ENCODE results near the gene LY6G5B. TPM values are rescaled to one million over a fixed set of nuclear protein-coding genes. Genes with fewer than 3 reads are reported as not detected.

The LY6G5B gene
- total RNA-seq, 2 experiments from 2014 or later = 16.7 to 17.2 TPM

DNA sequence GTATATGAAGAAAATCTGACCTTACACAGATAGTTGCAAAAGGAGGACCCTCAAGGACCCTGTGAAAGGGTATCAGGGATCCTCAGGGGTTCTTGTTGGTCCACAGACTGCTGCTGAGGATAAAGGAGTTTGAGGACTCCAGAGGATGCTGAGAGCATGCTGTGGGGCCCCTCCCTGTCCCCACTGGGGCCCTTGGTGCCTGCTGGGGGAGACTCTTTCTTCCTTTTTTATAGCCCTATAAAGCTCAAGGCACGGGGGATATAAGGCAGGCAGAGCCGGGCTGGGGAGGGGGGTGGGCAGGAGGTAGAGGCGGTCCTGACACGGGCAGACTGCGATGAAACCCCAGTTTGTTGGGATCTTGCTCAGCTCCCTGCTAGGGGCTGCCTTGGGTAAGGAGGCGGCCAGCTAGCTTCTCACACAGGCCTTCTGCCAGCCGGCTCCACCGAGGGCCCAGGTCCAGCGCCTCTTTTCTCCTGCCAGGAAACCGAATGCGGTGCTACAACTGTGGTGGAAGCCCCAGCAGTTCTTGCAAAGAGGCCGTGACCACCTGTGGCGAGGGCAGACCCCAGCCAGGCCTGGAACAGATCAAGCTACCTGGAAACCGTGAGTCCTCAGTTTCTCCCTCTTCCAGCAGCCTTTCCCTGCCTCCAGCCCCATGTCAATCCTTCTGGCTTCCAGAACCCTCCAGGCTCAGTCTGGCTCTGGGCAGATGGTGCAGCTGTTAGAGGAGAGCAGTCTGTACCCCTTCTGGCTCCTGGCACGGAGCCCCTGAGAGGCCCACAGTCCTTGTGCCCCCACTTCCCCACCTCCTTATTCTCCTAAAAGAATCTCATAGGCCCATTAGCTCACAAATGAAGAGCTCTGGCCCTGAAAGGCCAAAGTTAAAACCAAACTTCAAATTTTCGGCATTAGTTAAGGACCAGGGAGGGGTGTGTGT is 45.5 kb downstream of the LY6G5B start, which contains the start of gene LY6G6D:
TSS of gene LY6G6D (plus strand) at position 327 of the 937 bp plus-strand sequence. CDS start at position 335, 8 bp downstream.
- no peak for DNase-seq
- POLR2A ChIA-PET = interaction anchor here (1.2 to 1.7 kb wide), 5 partner anchors 13 to 25 kb away, joined by 3 to 7 read pairs (median 3); no protein-coding TSS in a partner anchor
- Mint-ChIP-seq H3K27me3 (peaks cover 13% of the 10 kb centered on the region), H3K27ac (no peak within 1 kb of the TSS), H3K9me3 (no peaks in the 10 kb centered on the region), H3K4me1 (peaks cover 24% of the 10 kb centered on the region), H3K4me3 (no peak within 1 kb of the TSS), H3K36me3 (ENCODE audit: low read depth) (no peaks in the 10 kb centered on the region)
- CTCF ChIA-PET = interaction anchor here (1.0 kb wide), 2 partner anchors 8 to 13 kb away, joined by 3 read pairs; partner anchors contain the start of gene MPIG6B

DNA sequence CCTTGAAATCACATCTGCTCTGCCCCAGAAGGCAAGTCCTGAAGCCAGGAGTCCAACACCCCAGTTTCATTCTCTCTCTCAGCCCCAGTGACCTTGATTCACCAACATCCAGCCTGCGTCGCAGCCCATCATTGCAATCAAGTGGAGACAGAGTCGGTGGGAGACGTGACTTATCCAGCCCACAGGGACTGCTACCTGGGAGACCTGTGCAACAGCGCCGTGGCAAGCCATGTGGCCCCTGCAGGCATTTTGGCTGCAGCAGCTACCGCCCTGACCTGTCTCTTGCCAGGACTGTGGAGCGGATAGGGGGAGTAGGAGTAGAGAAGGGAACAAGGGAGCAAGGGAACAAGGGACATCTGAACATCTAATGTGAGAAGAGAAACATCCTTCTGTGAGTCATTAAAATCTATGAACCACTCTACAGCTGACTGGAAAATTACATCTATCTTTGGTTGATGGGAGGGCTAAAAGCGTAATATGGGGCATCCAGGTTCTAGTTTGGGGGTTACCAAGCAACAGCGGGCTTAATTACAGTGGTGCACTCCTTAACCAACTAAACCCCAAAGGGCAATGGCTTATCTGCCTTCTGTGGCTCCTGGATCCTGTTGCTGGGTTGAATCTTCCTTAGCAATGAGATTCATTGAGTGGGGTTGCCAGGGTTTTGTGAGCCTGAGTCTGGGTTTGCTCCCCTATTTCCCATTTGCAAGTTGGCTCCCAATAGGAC is 47.9 kb downstream of the LY6G5B start:
- no peaks in the 10 kb centered on the region for H3K9me3 Mint-ChIP-seq
- no peak overlapping the region for H3K27ac Mint-ChIP-seq
- H3K27me3 Mint-ChIP-seq = peaks cover 15% of the 10 kb centered on the region
- no peak overlapping the region for H3K4me3 Mint-ChIP-seq
- H3K36me3 Mint-ChIP-seq (ENCODE audit: low read depth) = no peaks in the 10 kb centered on the region
- peaks cover under 1% of the 10 kb centered on the region for H3K4me1 Mint-ChIP-seq
- POLR2A ChIA-PET = no interaction called here
- CTCF ChIA-PET = no interaction called here
- no peak for DNase-seq

DNA sequence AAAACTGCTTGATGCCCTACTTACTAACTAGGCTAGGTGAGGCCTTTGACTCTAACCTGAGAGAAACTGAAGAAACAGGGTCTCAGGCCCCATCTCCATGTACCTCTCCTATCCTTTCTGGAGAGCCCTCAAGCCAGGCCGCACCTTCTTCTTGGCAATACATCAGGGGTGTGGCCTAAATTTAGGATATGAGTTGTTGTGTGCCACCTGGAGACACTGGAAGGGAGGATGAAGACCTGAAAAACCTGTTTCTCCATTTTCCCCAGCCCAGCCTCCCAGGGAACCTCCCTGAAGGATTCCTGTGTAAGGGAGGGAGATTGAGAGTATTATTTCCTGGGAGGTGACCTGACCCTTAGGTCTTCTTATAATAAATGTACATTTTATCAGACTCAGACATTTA is 48.5 kb downstream of the LY6G5B start:
- Mint-ChIP-seq H3K9me3 (no peaks in the 10 kb centered on the region), H3K4me1 (peaks cover under 1% of the 10 kb centered on the region), H3K4me3 (no peak overlapping the region), H3K27ac (no peak overlapping the region), H3K27me3 (peaks cover 11% of the 10 kb centered on the region), H3K36me3 (ENCODE audit: low read depth) (no peaks in the 10 kb centered on the region)
- ChIA-PET CTCF (no interaction called here), POLR2A (no interaction called here)
- no peak for DNase-seq

DNA sequence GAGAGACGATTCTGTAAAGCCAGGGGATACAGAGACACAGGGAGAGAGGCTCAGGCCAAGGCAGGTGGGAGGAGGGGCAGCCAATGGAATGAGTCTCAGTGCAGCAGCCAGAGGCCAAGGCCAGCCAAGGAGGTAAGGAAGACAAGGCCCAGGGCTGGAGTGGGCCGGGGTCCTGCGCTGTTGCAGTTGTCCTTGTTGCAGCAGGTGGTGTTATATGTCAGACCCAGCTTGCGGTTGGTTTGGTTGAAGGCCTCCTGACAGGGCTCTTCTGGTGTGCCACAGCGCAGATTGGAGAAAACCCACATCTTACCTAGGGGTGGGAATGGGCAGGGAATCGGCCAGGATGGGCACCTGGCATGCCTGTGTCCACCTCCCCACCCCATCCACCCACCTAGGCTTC is 49.2 kb downstream of the LY6G5B start:
- no peak overlapping the region for H3K27ac Mint-ChIP-seq
- H3K4me3 Mint-ChIP-seq = no peak overlapping the region
- DNase-seq = no peak
- no peaks in the 10 kb centered on the region for H3K9me3 Mint-ChIP-seq
- POLR2A ChIA-PET = no interaction called here
- H3K36me3 Mint-ChIP-seq (ENCODE audit: low read depth) = no peaks in the 10 kb centered on the region
- H3K4me1 Mint-ChIP-seq = peaks cover 2% of the 10 kb centered on the region
- CTCF ChIA-PET = interaction anchor here (0.6 kb wide), 1 partner anchor 111 kb away, joined by 3 read pairs; no protein-coding TSS in a partner anchor
- peaks cover 8% of the 10 kb centered on the region for H3K27me3 Mint-ChIP-seq

DNA sequence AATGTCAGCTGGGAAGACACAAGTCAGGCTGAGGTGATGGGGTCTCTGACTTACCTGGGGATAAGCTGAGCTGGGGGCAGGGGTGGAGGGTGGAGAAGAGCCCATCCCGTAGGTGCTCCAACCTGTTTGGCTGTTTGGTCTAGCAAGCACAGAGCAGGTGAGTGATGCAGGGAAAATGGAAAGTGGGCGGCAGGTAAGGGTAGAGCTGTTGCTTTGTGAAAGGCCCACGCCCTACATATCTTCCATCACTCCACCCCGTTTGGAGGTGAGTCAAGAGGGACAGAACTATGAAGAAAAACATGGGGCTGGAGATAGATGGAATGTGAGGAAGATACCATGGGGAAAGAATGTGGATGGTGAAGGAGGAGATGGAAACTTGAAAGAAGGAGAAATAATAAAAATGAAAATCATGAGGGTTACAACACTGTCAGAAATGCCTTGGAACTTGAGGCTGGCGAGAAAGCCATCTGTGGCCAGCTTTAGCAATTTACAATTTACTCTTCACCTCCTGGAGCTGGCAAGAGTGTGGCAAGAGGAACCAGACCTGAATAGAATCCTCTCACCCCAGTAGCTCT is 50.5 kb downstream of the LY6G5B start:
- Mint-ChIP-seq H3K27ac (no peak overlapping the region), H3K9me3 (no peaks in the 10 kb centered on the region), H3K27me3 (peaks cover 4% of the 10 kb centered on the region), H3K4me3 (no peak overlapping the region), H3K36me3 (ENCODE audit: low read depth) (no peaks in the 10 kb centered on the region), H3K4me1 (peaks cover 6% of the 10 kb centered on the region)
- no peak for DNase-seq
- POLR2A ChIA-PET = interaction anchor here (1.1 kb wide), 1 partner anchor 18 kb away, joined by 4 read pairs; no protein-coding TSS in a partner anchor
- CTCF ChIA-PET = no interaction called here

DNA sequence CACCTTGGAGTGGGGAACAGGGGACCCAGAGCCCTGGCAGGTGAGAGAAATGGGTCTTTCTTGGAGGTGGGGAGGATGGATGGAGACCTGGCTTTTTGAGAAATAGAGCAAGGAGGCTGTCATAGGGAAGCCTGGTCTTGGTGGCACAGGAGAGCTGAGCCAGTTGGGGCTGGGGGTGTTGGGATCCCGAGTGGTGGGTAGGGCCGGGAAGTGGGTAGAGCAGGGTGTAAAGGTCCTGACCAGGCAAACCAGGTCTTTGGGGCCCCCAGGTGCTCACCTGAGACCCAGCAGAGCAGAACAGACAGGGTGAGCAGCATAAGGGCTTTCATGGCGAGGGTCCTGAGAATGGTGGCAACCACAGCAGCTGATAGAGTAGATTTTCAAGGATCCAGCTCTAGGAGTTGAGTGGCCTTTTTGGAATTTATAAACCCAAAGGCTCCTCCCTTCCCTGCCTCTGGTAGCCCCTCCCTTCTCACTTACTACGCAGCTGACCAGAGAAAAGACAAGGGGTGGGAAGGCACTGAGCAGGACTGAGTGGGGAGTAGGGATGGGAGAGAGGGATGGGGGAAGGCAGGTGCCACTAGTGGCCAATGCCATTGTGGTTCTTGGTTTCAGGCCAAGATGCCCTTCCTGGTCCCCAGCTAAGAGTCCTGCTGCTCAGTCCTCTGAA is 51.7 kb downstream of the LY6G5B start, which contains the start of gene LY6G6C:
TSS of gene LY6G6C (minus strand) at position 396 of the 670 bp plus-strand sequence. CDS start at position 329, 67 bp downstream.
- Mint-ChIP-seq H3K4me3 (no peak within 1 kb of the TSS), H3K36me3 (ENCODE audit: low read depth) (peaks cover 10% of the 10 kb centered on the region), H3K4me1 (peaks cover 17% of the 10 kb centered on the region), H3K27me3 (peaks cover 4% of the 10 kb centered on the region), H3K27ac (no peak within 1 kb of the TSS), H3K9me3 (no peaks in the 10 kb centered on the region)
- CTCF ChIA-PET = interaction anchor here (0.6 kb wide), 1 partner anchor 108 kb away, joined by 3 read pairs; no protein-coding TSS in a partner anchor
- POLR2A ChIA-PET = no interaction called here
- no peak for DNase-seq

DNA sequence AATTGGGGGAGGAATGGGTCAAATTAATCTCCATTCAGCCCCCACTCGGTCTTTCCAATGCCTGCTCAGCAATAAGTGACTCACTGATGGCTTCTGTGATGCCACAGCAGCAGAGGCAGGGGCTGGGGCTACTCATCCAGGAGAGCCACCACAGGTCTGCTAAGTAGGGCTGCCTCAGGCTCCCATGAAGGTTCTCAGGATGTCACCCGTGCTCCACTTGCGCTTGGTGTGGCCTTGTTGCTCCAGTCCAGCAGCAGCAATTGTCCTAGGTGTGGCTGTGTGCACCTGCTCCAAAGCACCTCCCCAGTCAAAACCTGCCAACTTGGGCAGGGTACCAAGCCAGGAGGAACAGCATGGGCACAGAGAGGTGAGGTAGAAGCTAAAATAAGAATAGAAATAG is 52.4 kb downstream of the LY6G5B start:
- no peak overlapping the region for H3K4me3 Mint-ChIP-seq

More for the DNA sequence above, 52.4 kb downstream of the LY6G5B start:
- CTCF ChIA-PET = no interaction called here
- Mint-ChIP-seq H3K36me3 (ENCODE audit: low read depth) (peaks cover 17% of the 10 kb centered on the region), H3K27me3 (peaks cover 4% of the 10 kb centered on the region), H3K9me3 (no peaks in the 10 kb centered on the region), H3K27ac (no peak overlapping the region), H3K4me1 (peaks cover 24% of the 10 kb centered on the region)
- POLR2A ChIA-PET = interaction anchor here (0.8 kb wide), 1 partner anchor 16 kb away, joined by 3 read pairs; no protein-coding TSS in a partner anchor
- no peak for DNase-seq

Other genes starting within 250 kb of the LY6G5B start
- gene MICB, start 171.8 kb upstream of the LY6G5B start, total RNA-seq = 10 to 100 TPM; 60.8 to 62.9 TPM
- gene MCCD1, start 141.0 kb upstream of the LY6G5B start, total RNA-seq = not detected
- 100 to 1,000 TPM; 427 to 434 TPM for gene DDX39B, start 128.0 kb upstream of the LY6G5B start, total RNA-seq
- 1 to 10 TPM; 2.7 to 3.8 TPM for gene ATP6V1G2, start 123.4 kb upstream of the LY6G5B start, total RNA-seq
- gene NFKBIL1, start 122.4 kb upstream of the LY6G5B start, total RNA-seq = 10 to 100 TPM; 22.8 to 23.6 TPM
- 10 to 100 TPM; 37.2 to 38.4 TPM for gene LTA, start 97.7 kb upstream of the LY6G5B start, total RNA-seq
- 100 to 1,000 TPM; 124 to 130 TPM for gene TNF, start 94.4 kb upstream of the LY6G5B start, total RNA-seq
- gene LTB, start 87.6 kb upstream of the LY6G5B start, total RNA-seq = 1,000 to 10,000 TPM; 1,185 to 1,194 TPM
- gene LST1, start 83.7 kb upstream of the LY6G5B start, total RNA-seq = 10 to 100 TPM; 69.8 to 74.5 TPM
- gene NCR3, start 77.0 kb upstream of the LY6G5B start, total RNA-seq = 10 to 100 TPM; 76.4 to 78.3 TPM
- 10 to 100 TPM; 11.3 to 11.7 TPM for gene AIF1, start 54.7 kb upstream of the LY6G5B start, total RNA-seq
- gene PRRC2A, start 49.3 kb upstream of the LY6G5B start, total RNA-seq = 100 to 1,000 TPM; 215 to 222 TPM
- gene BAG6, start 17.3 kb upstream of the LY6G5B start, total RNA-seq = 100 to 1,000 TPM; 275 to 282 TPM
- gene APOM, start 14.1 kb upstream of the LY6G5B start, total RNA-seq = 1 to 10 TPM; 2.9 to 3.6 TPM
- gene C6orf47, start 9.2 kb upstream of the LY6G5B start, total RNA-seq = 10 to 100 TPM; 26.4 to 26.7 TPM
- gene GPANK1, start 5.0 kb upstream of the LY6G5B start, total RNA-seq = 10 to 100 TPM; 33.6 to 35.2 TPM
- gene CSNK2B, start 3.9 kb upstream of the LY6G5B start, total RNA-seq = 100 to 1,000 TPM; 199 to 212 TPM
- gene LY6G5C, start 11.1 kb downstream of the LY6G5B start, total RNA-seq = 1 to 10 TPM; 2.3 to 2.6 TPM
- gene ABHD16A, start 33.3 kb downstream of the LY6G5B start, total RNA-seq = 10 to 100 TPM; 53.1 to 55.0 TPM
- gene LY6G6F, start 36.9 kb downstream of the LY6G5B start, total RNA-seq = not detected
- gene LY6G6D, start 45.4 kb downstream of the LY6G5B start, total RNA-seq = not detected
- not detected for gene LY6G6C, start 51.8 kb downstream of the LY6G5B start, total RNA-seq
- gene MPIG6B, start 53.4 kb downstream of the LY6G5B start, total RNA-seq = not detected
- 10 to 100 TPM; 22.1 to 23.9 TPM for gene DDAH2, start 59.3 kb downstream of the LY6G5B start, total RNA-seq
- 100 to 1,000 TPM; 640 to 644 TPM for gene CLIC1, start 66.6 kb downstream of the LY6G5B start, total RNA-seq
- gene MSH5, start 70.0 kb downstream of the LY6G5B start, total RNA-seq = 10 to 100 TPM; 60.1 to 63.2 TPM
- gene SAPCD1, start 92.7 kb downstream of the LY6G5B start, total RNA-seq = 10 to 100 TPM; 10.7 to 14.6 TPM
- gene VWA7, start 107.4 kb downstream of the LY6G5B start, total RNA-seq = 10 to 100 TPM; 11.0 to 12.2 TPM
- 10 to 100 TPM; 84.1 to 88.4 TPM for gene VARS1, start 125.8 kb downstream of the LY6G5B start, total RNA-seq
- gene LSM2, start 137.0 kb downstream of the LY6G5B start, total RNA-seq = 100 to 1,000 TPM; 100 to 108 TPM
- 1 to 10 TPM; 2.8 to 3.0 TPM for gene HSPA1L, start 145.3 kb downstream of the LY6G5B start, total RNA-seq
- 100 to 1,000 TPM; 147 to 151 TPM for gene HSPA1A, start 145.6 kb downstream of the LY6G5B start, total RNA-seq
- 10 to 100 TPM; 60.6 to 62.6 TPM for gene HSPA1B, start 157.8 kb downstream of the LY6G5B start, total RNA-seq
- 10 to 100 TPM; 29.2 to 29.6 TPM for gene NEU1, start 192.8 kb downstream of the LY6G5B start, total RNA-seq
- under 1 TPM in 1 of 2 experiments, not detected in 1; 0.38 TPM for gene SLC44A4, start 209.0 kb downstream of the LY6G5B start, total RNA-seq
- gene EHMT2, start 227.7 kb downstream of the LY6G5B start, total RNA-seq = 10 to 100 TPM; 57.0 to 58.4 TPM
- gene ZBTB12, start 232.1 kb downstream of the LY6G5B start, total RNA-seq = 1 to 10 TPM in 1 of 2 experiments, under 1 TPM in 1; 0.98 to 1.1 TPM